ENCODE results near the gene GAB2. TPM values are rescaled to one million over a fixed set of nuclear protein-coding genes. Genes with fewer than 3 reads are reported as not detected.
A peak's percentile ranks its signal among the peaks of the same experiment; 100 is the strongest.
"Not testable (repeated sequence)": the region's sequence is repeated elsewhere in the genome, so short reads cannot be mapped to it uniquely, and the experiment has no call there.

The GAB2 gene
- total RNA-seq, 2 experiments from 2014 or later: 7.1 to 7.5 TPM

DNA sequence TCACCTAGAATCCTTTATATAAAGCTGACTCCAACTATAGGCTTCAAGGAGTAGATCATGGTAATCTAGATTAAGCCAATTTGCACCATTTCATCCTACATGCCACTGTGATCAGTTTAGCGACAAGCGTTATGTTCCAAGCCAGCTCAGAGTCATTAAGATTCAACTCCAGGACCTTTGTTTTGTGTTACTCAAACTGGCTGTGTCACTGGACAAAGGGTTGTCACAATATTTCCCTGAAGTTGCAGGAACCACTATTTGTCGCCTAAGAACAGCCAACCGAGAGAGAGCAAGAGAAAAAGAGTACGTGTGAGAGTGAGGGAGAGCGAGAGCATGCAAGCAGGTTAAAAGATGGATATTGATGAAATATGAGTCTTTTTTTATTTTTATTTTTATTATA, 124.1 kb downstream of the GAB2 start:
- Mint-ChIP-seq H3K27ac (no peak overlapping the region), H3K4me1 (peaks cover 39% of the 10 kb centered on the region), H3K36me3 (peaks cover 37% of the 10 kb centered on the region), H3K9me3 (peaks cover 16% of the 10 kb centered on the region), H3K4me3 (no peak overlapping the region), H3K27me3 (no peaks in the 10 kb centered on the region)
- POLR2A ChIA-PET: no interaction called here
- ATAC-seq (ENCODE audit: low read depth) (no peak), DNase-seq (no peak)

DNA sequence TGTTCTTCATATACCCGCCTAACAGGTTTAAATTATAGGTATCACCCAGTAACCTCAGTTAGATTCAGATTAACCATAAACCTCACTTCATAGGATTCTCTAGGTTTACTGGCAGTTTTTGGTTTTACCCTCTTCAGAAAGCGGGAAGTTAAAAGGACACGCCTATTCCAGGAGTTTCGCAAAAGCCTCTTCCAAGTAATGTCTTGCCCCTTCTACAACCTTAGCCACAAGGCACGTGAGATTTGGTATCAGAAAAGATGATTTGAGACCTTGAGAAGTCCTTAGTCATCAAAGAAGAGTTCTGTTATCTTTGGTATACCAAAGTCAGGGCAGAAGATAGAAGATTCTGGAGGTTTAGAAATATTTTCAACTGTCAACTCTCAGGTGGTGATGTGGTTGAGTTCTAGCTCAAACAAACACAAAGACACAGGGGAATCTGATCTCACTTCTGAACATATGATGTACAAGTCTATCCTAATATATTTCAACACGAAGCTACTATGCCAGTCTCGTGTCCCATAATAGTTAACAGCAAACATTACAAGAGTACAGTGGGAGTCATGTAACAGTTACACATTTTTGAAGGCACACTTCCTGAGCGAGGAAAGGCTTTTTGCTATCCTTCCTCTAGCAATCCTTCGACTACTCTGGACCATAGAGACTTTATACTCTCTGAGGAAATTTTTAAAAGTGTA, 125.4 kb downstream of the GAB2 start:
- no peak for DNase-seq
- ATAC-seq (ENCODE audit: low read depth): peak; percentile 60
- Mint-ChIP-seq H3K9me3 (peaks cover 16% of the 10 kb centered on the region), H3K27ac (peak overlapping the region; percentile 85), H3K4me1 (peaks cover 39% of the 10 kb centered on the region), H3K36me3 (peaks cover 39% of the 10 kb centered on the region), H3K27me3 (no peaks in the 10 kb centered on the region), H3K4me3 (peak overlapping the region; percentile 65)
- POLR2A ChIA-PET: interaction anchor here (0.6 to 1.7 kb wide), 7 partner anchors 18 to 126 kb away, joined by 3 to 11 read pairs (median 5); partner anchors contain the start of genes GAB2, KCTD21 and USP35

DNA sequence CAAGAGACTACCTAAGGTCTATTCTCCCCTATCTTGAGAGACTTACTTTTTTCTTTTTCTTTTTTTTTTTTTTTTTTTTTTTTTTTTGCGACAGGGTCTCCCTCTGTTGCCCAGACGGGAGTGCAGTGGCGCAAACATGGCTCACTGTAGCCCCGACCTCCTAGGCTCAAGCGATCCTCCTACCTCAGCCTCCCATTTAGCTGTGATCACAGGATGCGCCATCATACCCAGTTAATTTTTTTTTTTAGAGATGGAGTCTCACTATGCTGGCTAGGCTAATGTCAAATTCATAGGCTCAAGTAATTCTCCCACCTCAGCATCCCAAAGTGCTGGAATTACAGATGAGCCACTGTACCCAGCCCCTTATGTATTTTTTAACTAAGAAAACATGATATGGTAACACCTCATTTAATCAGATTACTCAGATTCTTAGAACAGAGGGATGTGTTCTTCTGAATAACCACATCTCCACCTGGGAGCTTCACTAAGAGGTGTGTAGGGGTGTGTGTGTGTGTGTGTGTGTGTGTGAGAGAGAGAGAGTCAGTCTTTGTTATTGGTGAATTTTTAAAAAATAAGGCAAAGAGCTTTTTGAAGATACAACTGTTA, 126.0 kb downstream of the GAB2 start:
- POLR2A ChIA-PET: interaction anchor here (0.6 to 1.7 kb wide), 7 partner anchors 20 to 173 kb away, joined by 3 to 11 read pairs (median 5); partner anchors contain the start of genes GAB2, KCTD21 and USP35
- DNase-seq (no peak), ATAC-seq (ENCODE audit: low read depth) (peak; percentile 72)
- Mint-ChIP-seq H3K4me3 (peak overlapping the region; percentile 65), H3K27ac (peak overlapping the region; percentile 85), H3K36me3 (peaks cover 38% of the 10 kb centered on the region), H3K4me1 (peaks cover 39% of the 10 kb centered on the region), H3K9me3 (peaks cover 16% of the 10 kb centered on the region), H3K27me3 (no peaks in the 10 kb centered on the region)

DNA sequence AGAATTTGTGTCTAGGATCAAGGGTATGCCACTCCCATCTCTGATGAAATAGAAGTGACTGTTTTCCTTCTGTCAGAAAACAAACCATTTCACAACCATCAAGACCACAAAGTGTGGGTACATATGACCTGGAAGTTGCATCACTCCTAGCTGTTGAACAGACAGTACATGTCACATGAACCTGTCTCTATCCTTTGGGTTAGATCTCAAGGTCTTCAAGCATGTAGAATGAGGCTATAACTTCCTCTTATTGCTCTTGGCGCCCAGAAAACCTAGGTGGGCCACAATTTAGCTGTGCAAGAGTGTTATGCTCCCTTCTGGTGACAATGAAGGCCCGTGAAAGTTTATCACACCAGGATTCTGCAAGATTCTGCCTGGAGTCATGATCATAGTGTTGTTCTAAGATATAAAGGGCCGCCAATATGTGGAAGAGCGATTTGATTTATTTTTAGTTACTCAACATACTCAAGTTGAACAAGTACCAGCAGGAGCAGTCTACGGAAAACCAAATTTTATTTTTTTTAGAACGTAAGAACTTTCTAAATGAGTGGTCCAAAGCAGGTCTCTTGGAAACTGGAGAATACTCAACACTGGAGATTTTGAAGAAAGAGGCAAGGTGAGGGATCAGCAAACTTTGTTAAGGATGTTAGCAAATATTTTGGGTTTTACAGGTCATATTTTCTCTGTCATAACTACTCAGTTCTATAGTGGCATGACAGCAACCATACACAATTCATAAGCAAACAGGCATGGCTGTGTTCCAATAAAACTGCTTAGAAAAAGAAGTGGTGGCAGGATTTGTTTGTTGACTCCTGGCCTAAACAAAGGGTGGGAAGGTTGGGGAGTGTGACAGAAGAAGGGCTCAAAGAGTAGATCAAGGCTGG, 127.1 kb downstream of the GAB2 start:
- Mint-ChIP-seq H3K4me3 (peak overlapping the region; percentile 62), H3K36me3 (peaks cover 36% of the 10 kb centered on the region), H3K4me1 (peaks cover 39% of the 10 kb centered on the region), H3K27ac (peak overlapping the region; percentile 80), H3K27me3 (no peaks in the 10 kb centered on the region), H3K9me3 (peaks cover 14% of the 10 kb centered on the region)
- POLR2A ChIA-PET: no interaction called here
- ATAC-seq (ENCODE audit: low read depth): peak; percentile 67
- no peak for DNase-seq

DNA sequence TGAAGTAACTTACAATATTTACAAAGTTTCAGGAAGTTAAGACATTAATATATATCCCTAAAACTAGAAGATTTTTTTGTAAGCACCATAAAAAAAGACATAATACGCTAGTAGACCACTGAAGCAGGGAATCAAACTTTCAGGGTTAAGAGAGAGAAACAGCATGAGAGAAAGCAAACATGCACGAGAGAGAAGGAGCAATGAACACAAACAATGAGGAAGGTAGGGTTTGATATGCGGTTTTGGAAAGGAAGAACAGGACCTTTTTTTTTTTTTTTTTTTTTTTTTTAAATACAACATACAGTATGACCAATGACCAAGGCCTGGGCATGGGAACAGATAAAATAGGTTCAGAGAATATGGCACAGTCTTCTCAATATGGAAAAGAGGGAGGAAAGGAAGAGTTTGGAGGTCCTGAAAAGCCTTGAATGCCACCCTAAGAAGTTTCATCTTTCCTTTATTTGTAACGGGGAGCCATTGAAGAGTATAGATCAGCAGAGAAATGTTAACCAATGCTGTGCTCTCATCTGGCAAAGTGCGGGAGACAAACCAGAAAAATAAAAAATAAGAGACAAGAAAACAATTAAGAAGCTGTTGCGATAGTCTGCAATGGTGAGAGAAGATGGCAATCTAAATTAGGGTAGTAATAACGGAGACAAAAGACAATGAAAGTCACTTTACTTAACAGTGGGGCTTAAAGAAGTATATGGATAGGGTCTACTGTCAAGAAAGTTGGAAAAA, 127.9 kb downstream of the GAB2 start:
- Mint-ChIP-seq H3K36me3 (peaks cover 31% of the 10 kb centered on the region), H3K27me3 (no peaks in the 10 kb centered on the region), H3K4me3 (peak overlapping the region; percentile 62), H3K4me1 (peaks cover 37% of the 10 kb centered on the region), H3K27ac (peak overlapping the region; percentile 84), H3K9me3 (peaks cover 12% of the 10 kb centered on the region)
- POLR2A ChIA-PET: no interaction called here
- ATAC-seq (ENCODE audit: low read depth) (no peak), DNase-seq (no peak)

DNA sequence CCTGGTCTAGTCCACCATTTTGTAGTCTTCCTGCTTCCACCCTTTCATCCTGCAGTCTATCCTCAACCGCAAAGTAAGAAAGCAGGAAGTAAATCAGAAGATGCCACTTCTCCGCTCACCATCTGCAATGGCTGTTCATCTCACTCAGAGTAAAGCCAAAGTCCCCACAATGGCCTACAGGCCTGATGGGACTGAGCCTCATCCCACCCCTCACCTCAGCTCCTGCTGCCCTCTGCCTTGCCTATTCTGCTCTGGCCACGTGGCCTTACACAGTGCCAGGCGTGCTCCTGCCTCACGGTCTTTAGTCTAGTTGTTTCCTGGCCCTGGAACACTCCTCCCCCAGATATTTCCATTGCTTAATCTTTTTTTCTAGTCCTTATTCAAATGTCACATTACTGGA, 133.4 kb downstream of the GAB2 start:
- ATAC-seq (ENCODE audit: low read depth) (no peak), DNase-seq (no peak)
- POLR2A ChIA-PET: no interaction called here
- Mint-ChIP-seq H3K4me3 (no peak overlapping the region), H3K36me3 (peaks cover 9% of the 10 kb centered on the region), H3K9me3 (peaks cover under 1% of the 10 kb centered on the region), H3K4me1 (peaks cover 6% of the 10 kb centered on the region), H3K27ac (no peak overlapping the region), H3K27me3 (no peaks in the 10 kb centered on the region)

DNA sequence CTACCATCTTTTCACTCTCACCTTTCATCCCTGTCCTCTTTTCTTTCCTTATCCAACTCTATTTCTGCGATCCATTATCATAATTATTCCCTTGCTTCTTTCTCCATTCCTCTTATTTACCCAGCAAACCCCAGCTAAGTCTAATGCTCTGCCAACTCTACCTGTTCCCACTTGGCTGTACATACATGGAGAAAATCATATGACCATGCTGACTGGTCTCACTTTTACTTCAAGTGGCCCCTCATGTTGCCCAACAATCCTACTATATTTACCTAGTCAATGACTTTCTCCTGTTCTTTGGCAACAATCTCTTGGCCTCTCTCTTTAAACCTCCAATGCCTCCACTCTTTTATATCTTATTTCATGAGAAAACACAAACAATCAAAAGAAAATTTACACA, 134.8 kb downstream of the GAB2 start:
- no peak for ATAC-seq (ENCODE audit: low read depth)
- Mint-ChIP-seq H3K36me3 (peaks cover 2% of the 10 kb centered on the region), H3K27me3 (no peaks in the 10 kb centered on the region), H3K9me3 (no peaks in the 10 kb centered on the region), H3K27ac (no peak overlapping the region), H3K4me3 (no peak overlapping the region), H3K4me1 (peaks cover 5% of the 10 kb centered on the region)
- DNase-seq: no peak
- POLR2A ChIA-PET: interaction anchor here (0.7 kb wide), 1 partner anchor 251 kb away, joined by 3 read pairs; no protein-coding TSS in a partner anchor

DNA sequence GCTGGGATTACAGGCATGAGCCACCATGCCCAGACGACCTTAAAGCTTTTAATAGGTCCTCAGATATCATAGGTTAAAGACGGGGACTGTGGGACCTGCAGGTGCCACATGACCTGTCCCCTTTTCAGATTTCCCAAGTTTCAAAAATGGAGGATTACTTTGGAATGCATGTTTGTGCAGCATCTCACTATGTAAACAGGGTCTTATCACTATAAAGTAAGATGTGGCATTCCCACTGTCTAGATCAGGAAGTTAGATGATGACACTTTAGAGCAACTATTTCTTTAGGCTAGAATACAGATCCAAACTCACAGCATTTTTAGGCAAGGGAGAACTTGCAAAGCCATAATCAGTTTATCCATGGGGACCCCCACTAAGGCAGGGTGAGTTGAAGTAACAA, 136.1 kb downstream of the GAB2 start:
- H3K36me3 Mint-ChIP-seq: peaks cover 2% of the 10 kb centered on the region
- H3K4me1 Mint-ChIP-seq: peaks cover 6% of the 10 kb centered on the region
- no peaks in the 10 kb centered on the region for H3K9me3 Mint-ChIP-seq
- DNase-seq: no peak
- H3K4me3 Mint-ChIP-seq: no peak overlapping the region
- POLR2A ChIA-PET: no interaction called here
- no peaks in the 10 kb centered on the region for H3K27me3 Mint-ChIP-seq
- ATAC-seq (ENCODE audit: low read depth): no peak
- H3K27ac Mint-ChIP-seq: no peak overlapping the region

DNA sequence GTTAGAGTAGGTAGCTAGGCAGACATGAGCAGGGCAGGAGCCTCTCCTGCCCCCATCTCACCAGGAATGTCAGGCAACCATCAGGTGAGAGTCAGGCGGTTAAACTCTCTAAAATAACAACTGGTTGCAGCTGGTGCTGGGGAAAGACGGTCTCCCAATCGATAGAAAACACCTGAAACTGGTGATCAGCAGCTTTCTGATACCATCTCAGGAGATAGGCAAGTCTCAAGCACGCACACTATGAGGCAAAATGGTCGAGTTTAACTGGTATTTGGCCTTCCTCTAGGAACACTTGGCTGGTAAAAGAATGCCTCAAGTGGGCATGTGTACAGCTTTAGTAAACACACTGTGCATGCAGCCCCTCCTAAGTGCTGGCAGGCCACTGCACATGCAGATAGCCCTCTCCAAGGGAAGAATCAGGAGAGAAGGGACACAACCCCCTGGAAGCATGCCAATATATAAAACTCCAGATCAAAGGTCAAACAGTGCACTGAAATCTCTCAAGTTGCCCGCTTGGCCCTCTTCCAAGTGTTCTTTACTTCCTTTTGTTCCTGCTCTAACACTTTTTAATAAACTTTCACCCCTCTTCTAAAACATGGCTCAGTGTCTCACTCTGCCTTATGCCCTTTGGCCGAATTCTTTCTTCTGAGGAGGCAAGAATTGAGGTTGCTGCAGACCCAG, 140.2 kb downstream of the GAB2 start:
- ATAC-seq (ENCODE audit: low read depth) (no peak), DNase-seq (no peak)
- H3K4me1 Mint-ChIP-seq: peaks cover 6% of the 10 kb centered on the region
- H3K36me3 Mint-ChIP-seq: peaks cover 13% of the 10 kb centered on the region
- no peaks in the 10 kb centered on the region for H3K27me3 Mint-ChIP-seq
- H3K27ac Mint-ChIP-seq: no peak overlapping the region
- POLR2A ChIA-PET: no interaction called here
- peaks cover 12% of the 10 kb centered on the region for H3K9me3 Mint-ChIP-seq
- H3K4me3 Mint-ChIP-seq: no peak overlapping the region

DNA sequence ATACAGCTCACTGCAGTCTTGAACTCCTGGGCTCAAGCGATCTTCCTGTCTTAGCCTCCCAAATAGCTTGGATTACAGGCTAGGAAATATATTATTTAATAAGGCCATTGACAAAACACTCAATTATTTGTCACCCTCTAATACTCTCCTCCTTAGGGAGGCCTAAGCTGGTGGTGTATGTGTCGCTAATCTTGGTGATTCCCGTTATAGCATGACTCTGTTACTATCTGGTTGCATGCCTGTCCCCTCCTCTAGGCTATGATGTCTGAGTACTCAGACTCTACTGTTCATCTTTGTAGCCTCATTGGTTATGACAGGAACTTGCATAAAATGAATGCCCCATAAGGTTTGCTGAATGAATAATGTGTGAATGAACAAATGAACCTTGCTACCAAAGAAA, 141.3 kb downstream of the GAB2 start:
- POLR2A ChIA-PET: no interaction called here
- no peak overlapping the region for H3K27ac Mint-ChIP-seq
- DNase-seq (no peak), ATAC-seq (ENCODE audit: low read depth) (no peak)
- H3K4me3 Mint-ChIP-seq: no peak overlapping the region
- H3K36me3 Mint-ChIP-seq: peaks cover 19% of the 10 kb centered on the region
- no peaks in the 10 kb centered on the region for H3K27me3 Mint-ChIP-seq
- H3K9me3 Mint-ChIP-seq: peaks cover 19% of the 10 kb centered on the region
- H3K4me1 Mint-ChIP-seq: peaks cover 1% of the 10 kb centered on the region

DNA sequence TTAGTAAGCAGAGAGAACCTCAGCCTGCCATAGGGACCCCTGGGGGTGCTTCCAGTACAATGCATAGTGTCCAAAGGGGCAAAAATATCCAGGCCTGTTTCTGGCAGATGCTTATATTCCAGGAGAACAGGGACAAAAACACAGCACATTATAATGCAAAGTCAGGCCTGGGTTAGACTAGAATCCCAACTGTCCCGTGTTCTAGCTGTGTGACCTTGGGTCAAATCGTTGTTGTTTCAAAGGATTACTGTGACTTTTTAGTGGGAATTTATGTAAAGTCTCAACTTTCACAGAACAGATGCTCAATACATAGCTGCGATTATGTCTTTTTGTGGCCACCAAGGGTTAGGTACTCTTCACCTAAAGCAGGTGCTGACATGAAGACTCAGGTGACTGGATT, 142.9 kb downstream of the GAB2 start:
- Mint-ChIP-seq H3K4me1 (peaks cover 1% of the 10 kb centered on the region), H3K27ac (no peak overlapping the region), H3K4me3 (no peak overlapping the region), H3K9me3 (peaks cover 19% of the 10 kb centered on the region), H3K36me3 (peaks cover 17% of the 10 kb centered on the region), H3K27me3 (no peaks in the 10 kb centered on the region)
- POLR2A ChIA-PET: no interaction called here
- ATAC-seq (ENCODE audit: low read depth) (no peak), DNase-seq (no peak)

DNA sequence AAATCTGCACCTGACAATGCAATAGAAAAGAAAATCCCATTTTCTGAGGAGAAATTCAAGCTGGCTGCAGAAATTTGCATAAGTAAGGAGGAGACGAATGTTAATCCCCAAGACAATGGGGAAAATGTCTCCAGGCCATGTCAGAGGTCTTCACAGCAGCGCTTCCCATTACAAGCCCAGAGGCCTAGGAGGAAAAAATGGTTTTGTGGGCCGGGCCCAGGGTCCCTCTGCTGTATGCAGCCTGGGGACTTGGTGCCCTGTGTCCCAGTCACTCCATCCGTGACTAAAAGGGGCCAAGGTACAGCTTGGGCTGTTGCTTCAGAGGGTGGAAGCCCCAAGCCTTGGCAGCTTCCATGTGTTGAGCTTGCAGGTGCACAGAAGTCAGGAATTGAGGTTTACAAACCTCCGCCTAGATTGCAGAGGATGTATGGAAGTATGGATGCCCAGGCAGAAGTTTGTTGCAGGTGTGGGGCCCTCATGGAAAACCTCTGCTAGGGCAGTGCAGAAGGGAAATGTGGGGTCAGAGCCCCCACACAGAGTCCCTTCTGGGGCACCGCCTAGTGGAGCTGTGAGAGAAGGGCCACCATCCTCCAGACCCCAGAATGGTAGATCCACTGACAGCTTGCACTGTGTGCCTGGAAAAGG, 144.9 kb downstream of the GAB2 start:
- H3K4me1 Mint-ChIP-seq; H3K27ac Mint-ChIP-seq; H3K27me3 Mint-ChIP-seq; H3K4me3 Mint-ChIP-seq; DNase-seq; ATAC-seq (ENCODE audit: low read depth): not testable (repeated sequence)
- POLR2A ChIA-PET: interaction anchor here (0.6 kb wide), 1 partner anchor 155 kb away, joined by 3 read pairs; no protein-coding TSS in a partner anchor
- H3K36me3 Mint-ChIP-seq: peaks cover 17% of the 10 kb centered on the region
- H3K9me3 Mint-ChIP-seq: peaks cover 19% of the 10 kb centered on the region

Measured in activated naive CD8-positive, alpha-beta T cell treated with anti-CD3 and anti-CD28 coated beads, Interleukin-2, amount 10 ng/mL, durations not matched to agents 7 days and 5 days (primary cell).